Psoas muscle (tissue), 8 donors: Measurements from ENCODE around the gene CENPL. TPM values are rescaled to one million over a fixed set of nuclear protein-coding genes. Genes with fewer than 3 reads are reported as not detected.
A peak's percentile ranks its signal among the peaks of the same experiment; 100 is the strongest.

Experiments used
- ATAC-seq, 4 donors: fragments of 200-7000 bp; cut with Tn5 transposase; one replicate each; pipeline ENCODE4 v1.9.1; 2020; ENCODE audit warnings: moderate library complexity in 3 of 4, mild to moderate bottlenecking in 2 of 4
- DNase-seq, 2 donors: peaks; one replicate each; pipeline ENCODE4 v3.0.0-alpha.2; 2020
- H3K27ac ChIP-seq: fragments of 200-600 bp; one replicate; pipeline ENCODE4 v1.8.0; 2022
- H3K27me3 ChIP-seq, 3 donors: fragments of 200-600 bp in 1 of 3; one replicate each; pipeline versions ENCODE4 v1.6.1 to v1.8.0; 2013 to 2022; ENCODE audit warnings: low read length in 2 of 3, mild to moderate bottlenecking in 2 of 3, moderate library complexity in 1 of 3; ENCODE audit not compliant: insufficient read depth in 3 of 3
- H3K36me3 ChIP-seq, 2 donors: fragments of 200-600 bp in 1 of 2; one replicate each; pipeline versions ENCODE4 v1.6.1 to v1.8.0; 2013 to 2022; ENCODE audit warnings: low read depth in 1 of 2, mild to moderate bottlenecking in 1 of 2, moderate library complexity in 1 of 2; ENCODE audit not compliant: insufficient read depth in 1 of 2
- H3K4me1 ChIP-seq: fragments of 200-600 bp; one replicate; pipeline ENCODE4 v1.8.0; 2022
- H3K4me3 ChIP-seq: fragments of 200-600 bp; one replicate; pipeline ENCODE4 v1.8.0; 2022; ENCODE audit warnings: mild to moderate bottlenecking
- H3K9me3 ChIP-seq: fragments of 200-600 bp; one replicate; pipeline ENCODE4 v1.8.0; 2022
- WGBS, 3 donors: extraction: QIAGEN DNeasy Blood & Tissue Kit; methylation state at CpG; one replicate each; pipeline versions ENCODE4 v1.1.6 to v1.1.7; 2013; 5-methylcytosine and 5-hydroxymethylcytosine counted together
- intact Hi-C, 2 donors: fragments of 100-400 bp; cut with DNase I; formaldehyde crosslinking; loops; one replicate each; pipeline versions ENCODE4 v1.11.0 to v1.14.2; 2022
- long read RNA-seq, 2 donors: library from polyadenylated mRNA; unstranded; transcript quantifications; one replicate each; pipeline ENCODE4 v2.0.0, GENCODE V29; 2021
- polyA plus RNA-seq, 3 donors: library from polyadenylated mRNA; stranded (reverse); fragments of 200-250 nt; gene quantifications; one replicate each; pipeline ENCODE4 v1.2.3, GENCODE V29; 2013
- total RNA-seq, 4 donors: library from RNA; stranded (reverse); fragmentation: NEBNext Ultra II Directional in 2 of 4; extraction: Animal tissue kit (Norgen Biotek cat#: 25700) in 2 of 4; gene quantifications; one replicate each; pipeline versions ENCODE4 v1.2.1 to v1.2.4, GENCODE V29; 2021 to 2023
- TF ChIP-seq, protein P1 (sequence below): fragments of 200-600 bp; IDR thresholded peaks from one replicate; pipeline ENCODE4 v1.8.0; 2022; ENCODE audit warnings: antibody characterized with exemption
- donor health status: healthy with polysubstance abuse.
- donor health status: DM: no; HTN: no; CAD: no; lungs with moderate emphysema.
- donor health status: Bipolar disorder and iron deficiency.
- donor health status: healthy.
- donor health status: DM: yes; HTN: yes; CAD: no.
- donor health status: DM: no; HTN: no; CAD: no.
- donor health status: DM: no; HTN: no; CAD: no.
- donor health status: DM: yes; HTN: yes; CAD: no.

Gene CENPL, protein sequence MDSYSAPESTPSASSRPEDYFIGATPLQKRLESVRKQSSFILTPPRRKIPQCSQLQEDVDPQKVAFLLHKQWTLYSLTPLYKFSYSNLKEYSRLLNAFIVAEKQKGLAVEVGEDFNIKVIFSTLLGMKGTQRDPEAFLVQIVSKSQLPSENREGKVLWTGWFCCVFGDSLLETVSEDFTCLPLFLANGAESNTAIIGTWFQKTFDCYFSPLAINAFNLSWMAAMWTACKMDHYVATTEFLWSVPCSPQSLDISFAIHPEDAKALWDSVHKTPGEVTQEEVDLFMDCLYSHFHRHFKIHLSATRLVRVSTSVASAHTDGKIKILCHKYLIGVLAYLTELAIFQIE
- total RNA-seq = 1 to 10 TPM; 2.1 to 6.7 (median 4.4) TPM
- polyA plus RNA-seq = 1 to 10 TPM; 2.9 to 7.0 (median 6.5) TPM
- long read RNA-seq, donor 1, partial matches to known transcripts = 0 of 1 reads
- long read RNA-seq, donor 1, other reads (novel, unspliced or antisense) = 0 of 1 reads
- long read RNA-seq, donor 2, transcript CENPL-208 (2 exons, 2,473 nt) = major isoform, 5 of 12 reads
- long read RNA-seq, donor 2, partial matches to known transcripts = 2 of 12 reads
- long read RNA-seq, donor 2, other reads (novel, unspliced or antisense) = 5 of 12 reads

DNA sequence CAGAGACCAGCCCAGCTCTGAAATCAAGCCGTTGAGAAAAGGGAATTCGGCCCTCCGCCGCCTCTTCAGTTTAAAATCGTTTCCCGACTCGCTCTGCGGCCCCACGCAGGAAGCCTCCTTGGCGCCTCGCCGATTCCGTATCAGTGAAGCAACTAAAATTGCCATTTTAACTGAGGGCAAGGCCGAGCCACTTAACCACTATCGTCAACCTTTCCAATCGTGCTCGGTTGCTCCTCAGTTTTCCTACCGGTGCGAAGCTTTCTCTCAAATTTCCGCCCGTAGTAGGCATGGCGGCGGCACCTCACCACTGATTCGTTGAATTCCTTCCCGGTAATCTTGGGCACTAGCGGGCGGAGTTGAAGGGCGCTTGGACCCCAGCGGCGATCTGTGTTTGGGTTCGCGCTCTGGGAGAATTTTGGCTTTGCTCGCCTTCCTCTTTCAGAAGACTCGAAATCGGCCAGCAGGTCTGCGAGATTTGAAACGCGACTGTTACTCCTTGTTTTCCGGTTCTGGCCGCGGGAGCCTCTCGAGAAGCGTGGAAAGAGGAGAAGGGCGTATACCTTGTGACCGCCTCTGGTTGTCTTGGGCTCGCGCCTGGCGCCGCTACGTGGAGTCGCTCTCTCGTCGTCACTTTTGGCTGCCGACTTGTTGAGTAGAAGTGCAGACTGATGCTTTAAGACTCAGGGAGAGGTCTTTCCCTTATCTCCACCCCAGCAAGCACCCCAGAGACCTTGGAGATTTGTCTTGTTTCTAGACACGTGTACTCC, at the start of gene CENPL, which contains the start of gene DARS2:
Gene CENPL, minus strand, starts transcription at position 569 of the 767 bp plus-strand sequence. CDS start 13,584 bp downstream, outside the sequence.
Gene DARS2, plus strand, starts transcription at position 359 of the 767 bp plus-strand sequence. CDS start 557 bp downstream, outside the sequence.
- TF ChIP-seq, protein P1, sequence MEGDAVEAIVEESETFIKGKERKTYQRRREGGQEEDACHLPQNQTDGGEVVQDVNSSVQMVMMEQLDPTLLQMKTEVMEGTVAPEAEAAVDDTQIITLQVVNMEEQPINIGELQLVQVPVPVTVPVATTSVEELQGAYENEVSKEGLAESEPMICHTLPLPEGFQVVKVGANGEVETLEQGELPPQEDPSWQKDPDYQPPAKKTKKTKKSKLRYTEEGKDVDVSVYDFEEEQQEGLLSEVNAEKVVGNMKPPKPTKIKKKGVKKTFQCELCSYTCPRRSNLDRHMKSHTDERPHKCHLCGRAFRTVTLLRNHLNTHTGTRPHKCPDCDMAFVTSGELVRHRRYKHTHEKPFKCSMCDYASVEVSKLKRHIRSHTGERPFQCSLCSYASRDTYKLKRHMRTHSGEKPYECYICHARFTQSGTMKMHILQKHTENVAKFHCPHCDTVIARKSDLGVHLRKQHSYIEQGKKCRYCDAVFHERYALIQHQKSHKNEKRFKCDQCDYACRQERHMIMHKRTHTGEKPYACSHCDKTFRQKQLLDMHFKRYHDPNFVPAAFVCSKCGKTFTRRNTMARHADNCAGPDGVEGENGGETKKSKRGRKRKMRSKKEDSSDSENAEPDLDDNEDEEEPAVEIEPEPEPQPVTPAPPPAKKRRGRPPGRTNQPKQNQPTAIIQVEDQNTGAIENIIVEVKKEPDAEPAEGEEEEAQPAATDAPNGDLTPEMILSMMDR = no peak
- Histone ChIP-seq H3K27me3 (no peaks in the 10 kb centered on the region), H3K9me3 (no peaks in the 10 kb centered on the region), H3K4me1 (peaks cover 13% of the 10 kb centered on the region), H3K36me3 (peaks cover 0 to 24% of the 10 kb centered on the region in 2 donors), H3K4me3 (peak within 1 kb of the TSS; percentile 76), H3K27ac (peak within 1 kb of the TSS; percentile 91)
- ATAC-seq = peak; percentile 98
- peak; percentile 97 to 98 for DNase-seq
- WGBS, 3 donors = 0 to 1% (median 0%) methylated on average over 55 of the region's 55 CpGs
- intact Hi-C loops = loop anchor here (2.0 to 10.0 kb wide), 4 partner anchors 43 to 404 kb away; partner anchors contain the start of genes GAS5 (in 1 of the 2), PRDX6 (in 1 of the 2) and ZBTB37 (in 1 of the 2)

- 62 to 89% (median 88%) methylated on average over 2 of the region's 2 CpGs for WGBS, 3 donors
- Histone ChIP-seq H3K27ac (no peak overlapping the region), H3K9me3 (no peaks in the 10 kb centered on the region), H3K27me3 (no peaks in the 10 kb centered on the region), H3K36me3 (peaks cover 6 to 65% of the 10 kb centered on the region in 2 donors), H3K4me3 (no peak overlapping the region), H3K4me1 (peaks cover 12% of the 10 kb centered on the region)
- ATAC-seq (no peak), DNase-seq (no peak)
- TF ChIP-seq, protein P1 = no peak
- intact Hi-C loops = no loop called here
Measured at GRCh38 chr1:173871500-173871899, 46.8 kb upstream of the CENPL start.

DNA sequence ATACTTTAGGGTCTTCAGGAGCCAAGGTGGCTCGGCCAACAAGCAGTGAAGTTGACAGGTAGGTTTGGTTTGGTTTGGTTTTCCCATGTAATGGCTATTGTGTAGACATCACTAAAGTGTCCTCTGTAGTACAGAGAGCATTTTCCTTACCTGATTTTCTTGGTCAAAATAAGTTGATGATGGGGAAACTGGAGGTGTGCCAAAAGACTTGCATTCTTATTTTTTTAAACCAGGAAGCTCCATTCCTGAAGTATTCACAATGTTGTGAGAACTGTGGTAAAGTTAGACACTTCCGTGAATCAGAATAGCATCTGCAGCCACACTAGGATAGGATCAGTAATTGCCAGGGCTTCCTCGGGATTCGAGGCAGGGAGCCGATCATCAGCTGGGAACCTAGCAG, 46.4 kb upstream of the CENPL start:
- Histone ChIP-seq H3K27ac (no peak overlapping the region), H3K4me1 (peaks cover 15% of the 10 kb centered on the region), H3K36me3 (peaks cover 6 to 65% of the 10 kb centered on the region in 2 donors), H3K9me3 (no peaks in the 10 kb centered on the region), H3K4me3 (no peak overlapping the region), H3K27me3 (no peaks in the 10 kb centered on the region)
- no peak for DNase-seq
- TF ChIP-seq, protein P1 = no peak
- 76 to 81% (median 78%) methylated on average over 5 of the region's 5 CpGs for WGBS, 3 donors
- ATAC-seq = no peak
- intact Hi-C loops = no loop called here

- Histone ChIP-seq H3K27me3 (no peaks in the 10 kb centered on the region), H3K36me3 (peaks cover 6 to 65% of the 10 kb centered on the region in 2 donors), H3K27ac (no peak overlapping the region), H3K4me1 (peaks cover 21% of the 10 kb centered on the region), H3K4me3 (no peak overlapping the region), H3K9me3 (no peaks in the 10 kb centered on the region)
- DNase-seq (no peak), ATAC-seq (no peak)
- intact Hi-C loops = no loop called here
- WGBS, 3 donors = 71 to 84% (median 75%) methylated on average over 15 of the region's 15 CpGs
- TF ChIP-seq, protein P1 = no peak
Measured at GRCh38 chr1:173870252-173871075, 45.8 kb upstream of the CENPL start.
